Liver (tissue), 9 donors: ENCODE data around the gene LSR. TPM values are rescaled to one million over a fixed set of nuclear protein-coding genes. Genes with fewer than 3 reads are reported as not detected.

ENCODE experiments used
- DNase-seq: peaks from one replicate; pipeline ENCODE4 v3.0.0-alpha.2; 2017; ENCODE audit warnings: low spot score
- H3K27ac ChIP-seq, 2 donors: one replicate each; pipeline ENCODE4 v1.7.0; 2013; ENCODE audit warnings: inconsistent platforms in 2 of 2, low read length in 2 of 2, control low read depth in 1 of 2, low read depth in 1 of 2, mild to moderate bottlenecking in 1 of 2
- H3K27me3 ChIP-seq, 4 donors: one replicate each; pipeline versions ENCODE4 v1.6.1 to v1.7.0; 2013; ENCODE audit warnings: low read length in 3 of 4, inconsistent platforms in 1 of 4, mild to moderate bottlenecking in 1 of 4, moderate library complexity in 1 of 4; ENCODE audit not compliant: control insufficient read depth in 4 of 4, insufficient read depth in 4 of 4
- H3K36me3 ChIP-seq, 4 donors: one replicate each; pipeline versions ENCODE4 v1.6.1 to v1.7.0; 2013; ENCODE audit warnings: low read length in 3 of 4, mild to moderate bottlenecking in 3 of 4, low read depth in 1 of 4, moderate library complexity in 1 of 4; ENCODE audit not compliant: control insufficient read depth in 4 of 4, insufficient read depth in 3 of 4
- H3K4me1 ChIP-seq, 4 donors: one replicate each; pipeline versions ENCODE4 v1.6.1 to v1.7.0; 2013; ENCODE audit warnings: low read length in 3 of 4, mild to moderate bottlenecking in 3 of 4, moderate library complexity in 1 of 4; ENCODE audit not compliant: control insufficient read depth in 4 of 4, insufficient read depth in 4 of 4
- H3K4me3 ChIP-seq, 3 donors: one replicate each; pipeline versions ENCODE4 v1.6.1 to v1.7.0; 2013; ENCODE audit warnings: low read length in 3 of 3, control low read depth in 1 of 3, low read depth in 1 of 3, mild to moderate bottlenecking in 1 of 3
- H3K9ac ChIP-seq, 2 donors: one replicate each; pipeline ENCODE4 v1.7.0; 2013; ENCODE audit warnings: low read length in 2 of 2, mild to moderate bottlenecking in 2 of 2, moderate library complexity in 2 of 2, control low read depth in 1 of 2, low read depth in 1 of 2
- H3K9me3 ChIP-seq, 4 donors: one replicate each; pipeline versions ENCODE4 v1.6.1 to v1.7.0; 2013; ENCODE audit warnings: low read length in 3 of 4; ENCODE audit not compliant: control insufficient read depth in 4 of 4
- EGR1 ChIP-seq, 2 donors: IDR thresholded peaks; 2 replicates each; pipeline ENCODE4 v1.6.1; 2016 to 2018; ENCODE audit warnings: antibody characterized with exemption in 2 of 2, low read depth in 2 of 2
- FOXA1 ChIP-seq: IDR thresholded peaks from 2 replicates; pipeline ENCODE4 v1.6.1; 2016; ENCODE audit warnings: antibody characterized with exemption
- GABPA ChIP-seq, 2 donors: IDR thresholded peaks in 1 of 2; conservative IDR thresholded peaks in 1 of 2; 2 replicates each; pipeline ENCODE4 v1.6.1; 2016; ENCODE audit warnings: antibody characterized with exemption in 2 of 2, mild to moderate bottlenecking in 1 of 2, moderate library complexity in 1 of 2
- HNF4A ChIP-seq, 2 donors: conservative IDR thresholded peaks; 2 replicates each; pipeline ENCODE4 v1.6.1; 2016; ENCODE audit warnings: antibody characterized with exemption in 2 of 2, mild to moderate bottlenecking in 2 of 2
- NR2F2 ChIP-seq: IDR thresholded peaks from 2 replicates; pipeline ENCODE4 v1.6.1; 2016; ENCODE audit warnings: antibody characterized with exemption
- SP1 ChIP-seq: IDR thresholded peaks from 2 replicates; pipeline ENCODE4 v1.6.1; 2018; ENCODE audit warnings: antibody characterized with exemption, mild to moderate bottlenecking
- WGBS: extraction: QIAGEN DNeasy Blood & Tissue Kit; methylation state at CpG from one replicate; pipeline ENCODE4 v1.1.7; 2013; 5-methylcytosine and 5-hydroxymethylcytosine counted together
- polyA plus RNA-seq, 2 donors: library from polyadenylated mRNA; stranded (reverse) in 1 of 2; unstranded in 1 of 2; fragments of 200-250 nt in 1 of 2; fragments of >200 nt in 1 of 2; fragmentation: Nextera tagmentation in 1 of 2; extraction: Ambion mirVana in 1 of 2; gene quantifications; one replicate each; pipeline versions ENCODE4 v1.2.1 to v1.2.3, GENCODE V29; 2013 to 2015
- total RNA-seq, 2 donors: library from RNA; depleted of rRNA; stranded (reverse); fragments of >200 nt; gene quantifications; one replicate each; pipeline ENCODE4 v1.2.3, GENCODE V29; 2014
- TF ChIP-seq, protein P1 (sequence below): fragments of 150-350 bp; IDR thresholded peaks from 2 replicates; pipeline ENCODE4 v1.5.1; 2017; ENCODE audit warnings: improper control_type of control experiment, low read depth, low read length; ENCODE audit not compliant: missing input control
- TF ChIP-seq, protein P2 (sequence below): IDR thresholded peaks from 2 replicates; pipeline ENCODE4 v1.6.1; 2016; ENCODE audit warnings: antibody characterized with exemption
- TF ChIP-seq, protein P3 (sequence below): IDR thresholded peaks from 2 replicates; pipeline ENCODE4 v1.6.1; 2016; ENCODE audit warnings: antibody characterized with exemption, mild to moderate bottlenecking
- TF ChIP-seq, protein P4 (sequence below): IDR thresholded peaks from 2 replicates; pipeline ENCODE4 v1.6.1; 2016; ENCODE audit warnings: antibody characterized with exemption
- TF ChIP-seq, protein P5 (sequence below): IDR thresholded peaks from 2 replicates; pipeline ENCODE4 v1.6.1; 2016; ENCODE audit warnings: antibody characterized with exemption
- donor health status: healthy.
- donor health status: healthy.
- donor health status: healthy.
- donor health status: healthy.
- donor health status: healthy.

The LSR gene
- total and polyA plus RNA-seq, 4 donors: 33.7 to 150 (median 48.0) TPM

DNA sequence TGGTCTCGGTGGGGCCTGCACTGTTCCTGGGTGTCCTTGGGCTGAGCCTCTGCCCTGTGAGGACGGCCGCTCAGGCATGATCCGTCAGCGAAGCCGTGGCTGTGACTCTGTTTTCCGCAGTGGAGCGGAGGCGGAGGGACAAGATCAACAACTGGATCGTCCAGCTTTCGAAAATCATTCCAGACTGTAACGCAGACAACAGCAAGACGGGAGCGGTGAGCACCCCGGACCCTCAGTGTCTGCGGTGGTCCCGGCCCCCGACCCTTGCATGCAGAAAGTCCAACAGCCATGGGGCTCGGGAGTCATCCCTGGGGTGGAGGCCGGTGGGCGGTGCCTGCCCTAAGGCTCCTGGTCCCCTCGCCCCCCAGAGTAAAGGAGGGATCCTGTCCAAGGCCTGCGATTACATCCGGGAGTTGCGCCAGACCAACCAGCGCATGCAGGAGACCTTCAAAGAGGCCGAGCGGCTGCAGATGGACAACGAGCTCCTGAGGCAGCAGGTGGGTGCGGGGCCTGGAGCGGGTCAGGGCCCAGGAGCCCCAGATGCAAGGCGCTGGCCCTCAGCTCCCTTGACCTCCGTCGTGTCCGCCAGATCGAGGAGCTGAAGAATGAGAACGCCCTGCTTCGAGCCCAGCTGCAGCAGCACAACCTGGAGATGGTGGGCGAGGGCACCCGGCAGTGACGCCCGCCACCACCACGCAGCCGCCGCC is 29.9 kb downstream of the LSR start:
- TF ChIP-seq, protein P1, sequence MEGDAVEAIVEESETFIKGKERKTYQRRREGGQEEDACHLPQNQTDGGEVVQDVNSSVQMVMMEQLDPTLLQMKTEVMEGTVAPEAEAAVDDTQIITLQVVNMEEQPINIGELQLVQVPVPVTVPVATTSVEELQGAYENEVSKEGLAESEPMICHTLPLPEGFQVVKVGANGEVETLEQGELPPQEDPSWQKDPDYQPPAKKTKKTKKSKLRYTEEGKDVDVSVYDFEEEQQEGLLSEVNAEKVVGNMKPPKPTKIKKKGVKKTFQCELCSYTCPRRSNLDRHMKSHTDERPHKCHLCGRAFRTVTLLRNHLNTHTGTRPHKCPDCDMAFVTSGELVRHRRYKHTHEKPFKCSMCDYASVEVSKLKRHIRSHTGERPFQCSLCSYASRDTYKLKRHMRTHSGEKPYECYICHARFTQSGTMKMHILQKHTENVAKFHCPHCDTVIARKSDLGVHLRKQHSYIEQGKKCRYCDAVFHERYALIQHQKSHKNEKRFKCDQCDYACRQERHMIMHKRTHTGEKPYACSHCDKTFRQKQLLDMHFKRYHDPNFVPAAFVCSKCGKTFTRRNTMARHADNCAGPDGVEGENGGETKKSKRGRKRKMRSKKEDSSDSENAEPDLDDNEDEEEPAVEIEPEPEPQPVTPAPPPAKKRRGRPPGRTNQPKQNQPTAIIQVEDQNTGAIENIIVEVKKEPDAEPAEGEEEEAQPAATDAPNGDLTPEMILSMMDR: no peak
- no peak for TF ChIP-seq EGR1 (IDR thresholded peaks at IDR 0.05; ENCODE audit: low read depth in 2 of 2)
- TF ChIP-seq GABPA (IDR thresholded peaks at IDR 0.05 in 1 of 2, conservative IDR thresholded peaks at IDR 0.05 in 1 of 2): no peak
- no peak for TF ChIP-seq NR2F2
- TF ChIP-seq FOXA1: no peak
- TF ChIP-seq, protein P2, sequence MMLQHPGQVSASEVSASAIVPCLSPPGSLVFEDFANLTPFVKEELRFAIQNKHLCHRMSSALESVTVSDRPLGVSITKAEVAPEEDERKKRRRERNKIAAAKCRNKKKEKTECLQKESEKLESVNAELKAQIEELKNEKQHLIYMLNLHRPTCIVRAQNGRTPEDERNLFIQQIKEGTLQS: no peak
- TF ChIP-seq HNF4A (conservative IDR thresholded peaks at IDR 0.05): no peak
- TF ChIP-seq, protein P3, sequence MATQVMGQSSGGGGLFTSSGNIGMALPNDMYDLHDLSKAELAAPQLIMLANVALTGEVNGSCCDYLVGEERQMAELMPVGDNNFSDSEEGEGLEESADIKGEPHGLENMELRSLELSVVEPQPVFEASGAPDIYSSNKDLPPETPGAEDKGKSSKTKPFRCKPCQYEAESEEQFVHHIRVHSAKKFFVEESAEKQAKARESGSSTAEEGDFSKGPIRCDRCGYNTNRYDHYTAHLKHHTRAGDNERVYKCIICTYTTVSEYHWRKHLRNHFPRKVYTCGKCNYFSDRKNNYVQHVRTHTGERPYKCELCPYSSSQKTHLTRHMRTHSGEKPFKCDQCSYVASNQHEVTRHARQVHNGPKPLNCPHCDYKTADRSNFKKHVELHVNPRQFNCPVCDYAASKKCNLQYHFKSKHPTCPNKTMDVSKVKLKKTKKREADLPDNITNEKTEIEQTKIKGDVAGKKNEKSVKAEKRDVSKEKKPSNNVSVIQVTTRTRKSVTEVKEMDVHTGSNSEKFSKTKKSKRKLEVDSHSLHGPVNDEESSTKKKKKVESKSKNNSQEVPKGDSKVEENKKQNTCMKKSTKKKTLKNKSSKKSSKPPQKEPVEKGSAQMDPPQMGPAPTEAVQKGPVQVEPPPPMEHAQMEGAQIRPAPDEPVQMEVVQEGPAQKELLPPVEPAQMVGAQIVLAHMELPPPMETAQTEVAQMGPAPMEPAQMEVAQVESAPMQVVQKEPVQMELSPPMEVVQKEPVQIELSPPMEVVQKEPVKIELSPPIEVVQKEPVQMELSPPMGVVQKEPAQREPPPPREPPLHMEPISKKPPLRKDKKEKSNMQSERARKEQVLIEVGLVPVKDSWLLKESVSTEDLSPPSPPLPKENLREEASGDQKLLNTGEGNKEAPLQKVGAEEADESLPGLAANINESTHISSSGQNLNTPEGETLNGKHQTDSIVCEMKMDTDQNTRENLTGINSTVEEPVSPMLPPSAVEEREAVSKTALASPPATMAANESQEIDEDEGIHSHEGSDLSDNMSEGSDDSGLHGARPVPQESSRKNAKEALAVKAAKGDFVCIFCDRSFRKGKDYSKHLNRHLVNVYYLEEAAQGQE: no peak
- no peak for TF ChIP-seq SP1
- peaks cover 0 to 19% (median 12%) of the 10 kb centered on the region in 4 donors for H3K36me3 ChIP-seq

DNA sequence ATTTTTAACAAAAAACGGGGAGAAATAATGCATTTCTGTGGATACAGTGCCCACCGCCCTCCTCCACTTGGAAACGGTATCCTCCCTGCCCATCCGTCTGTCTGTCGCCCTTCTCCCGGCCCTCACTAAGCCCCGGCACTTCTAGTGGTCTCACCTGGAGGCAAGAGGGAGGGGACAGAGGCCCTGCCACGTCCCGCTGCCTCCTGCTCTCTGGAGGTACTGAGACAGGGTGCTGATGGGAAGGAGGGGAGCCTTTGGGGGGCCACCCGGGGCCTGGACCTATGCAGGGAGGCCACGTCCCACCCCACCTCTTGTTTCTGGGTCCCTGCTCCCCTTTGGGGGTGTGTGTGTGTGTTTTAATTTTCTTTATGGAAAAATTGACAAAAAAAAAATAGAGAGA is 30.6 kb downstream of the LSR start:
- WGBS: 87% methylated on average over 11 of the region's 11 CpGs
- no peaks in the 10 kb centered on the region for H3K27me3 ChIP-seq
- no peaks in the 10 kb centered on the region for H3K9me3 ChIP-seq
- peaks cover 0 to 13% (median 10%) of the 10 kb centered on the region in 4 donors for H3K36me3 ChIP-seq
- H3K4me3 ChIP-seq: no peak overlapping the region
- TF ChIP-seq, protein P4, sequence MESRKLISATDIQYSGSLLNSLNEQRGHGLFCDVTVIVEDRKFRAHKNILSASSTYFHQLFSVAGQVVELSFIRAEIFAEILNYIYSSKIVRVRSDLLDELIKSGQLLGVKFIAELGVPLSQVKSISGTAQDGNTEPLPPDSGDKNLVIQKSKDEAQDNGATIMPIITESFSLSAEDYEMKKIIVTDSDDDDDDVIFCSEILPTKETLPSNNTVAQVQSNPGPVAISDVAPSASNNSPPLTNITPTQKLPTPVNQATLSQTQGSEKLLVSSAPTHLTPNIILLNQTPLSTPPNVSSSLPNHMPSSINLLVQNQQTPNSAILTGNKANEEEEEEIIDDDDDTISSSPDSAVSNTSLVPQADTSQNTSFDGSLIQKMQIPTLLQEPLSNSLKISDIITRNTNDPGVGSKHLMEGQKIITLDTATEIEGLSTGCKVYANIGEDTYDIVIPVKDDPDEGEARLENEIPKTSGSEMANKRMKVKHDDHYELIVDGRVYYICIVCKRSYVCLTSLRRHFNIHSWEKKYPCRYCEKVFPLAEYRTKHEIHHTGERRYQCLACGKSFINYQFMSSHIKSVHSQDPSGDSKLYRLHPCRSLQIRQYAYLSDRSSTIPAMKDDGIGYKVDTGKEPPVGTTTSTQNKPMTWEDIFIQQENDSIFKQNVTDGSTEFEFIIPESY: no peak
- TF ChIP-seq HNF4A (conservative IDR thresholded peaks at IDR 0.05) (no peak), EGR1 (IDR thresholded peaks at IDR 0.05; ENCODE audit: low read depth in 2 of 2) (no peak), FOXA1 (no peak), SP1 (no peak), GABPA (IDR thresholded peaks at IDR 0.05 in 1 of 2, conservative IDR thresholded peaks at IDR 0.05 in 1 of 2) (no peak)
- TF ChIP-seq, protein P1: no peak
- TF ChIP-seq, protein P2: no peak
- TF ChIP-seq, protein P5, sequence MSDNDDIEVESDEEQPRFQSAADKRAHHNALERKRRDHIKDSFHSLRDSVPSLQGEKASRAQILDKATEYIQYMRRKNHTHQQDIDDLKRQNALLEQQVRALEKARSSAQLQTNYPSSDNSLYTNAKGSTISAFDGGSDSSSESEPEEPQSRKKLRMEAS: no peak
- peak overlapping the region in 1 of 2 donors; percentile 14 for H3K9ac ChIP-seq
- peaks cover 22 to 40% (median 34%) of the 10 kb centered on the region in 4 donors for H3K4me1 ChIP-seq
- peak overlapping the region; percentile 81 to 95 for H3K27ac ChIP-seq
- no peak for DNase-seq

More for the DNA sequence above, 29.9 kb downstream of the LSR start:
- H3K27ac ChIP-seq: peak overlapping the region; percentile 81 to 95
- DNase-seq: no peak
- no peak overlapping the region for H3K9ac ChIP-seq
- H3K27me3 ChIP-seq: no peaks in the 10 kb centered on the region
- WGBS: 81% methylated on average over 45 of the region's 45 CpGs
- H3K4me1 ChIP-seq: peaks cover 22 to 45% (median 34%) of the 10 kb centered on the region in 4 donors
- no peaks in the 10 kb centered on the region for H3K9me3 ChIP-seq
- H3K4me3 ChIP-seq: no peak overlapping the region
